Astrocyte of the hippocampus (primary cell): ENCODE results near the gene RCSD1.
"Not testable (repeated sequence)": the region's sequence is repeated elsewhere in the genome, so short reads cannot be mapped to it uniquely, and the experiment has no call there.

Experiments used
- DNase-seq: peaks from one replicate; pipeline ENCODE4 v3.0.0; 2011; ENCODE audit warnings: low read depth, low spot score

The RCSD1 gene

GRCh38 chr1:167629681-167630567 lies at the start of gene RCSD1:
RCSD1 (plus strand) TSS chr1:167630232; CDS start chr1:167630424, 192 bp downstream.
- peak; percentile 44 for DNase-seq

GRCh38 chr1:167582064-167582463 lies 48.0 kb upstream of the RCSD1 start:
- no peak for DNase-seq

GRCh38 chr1:167582722-167583121 lies 47.3 kb upstream of the RCSD1 start:
- no peak for DNase-seq

- no peak for DNase-seq
These were observed 45.5 kb upstream of the RCSD1 start for GRCh38 chr1:167584581-167584980.

GRCh38 chr1:167587342-167587741 lies 42.7 kb upstream of the RCSD1 start:
- DNase-seq, result no peak

GRCh38 chr1:167587872-167588271 lies 42.2 kb upstream of the RCSD1 start:
- DNase-seq, result no peak

GRCh38 chr1:167588361-167588760 lies 41.7 kb upstream of the RCSD1 start:
- DNase-seq, result no peak

GRCh38 chr1:167592475-167592874 lies 37.6 kb upstream of the RCSD1 start:
- no peak for DNase-seq

GRCh38 chr1:167593860-167594259 lies 36.2 kb upstream of the RCSD1 start:
- no peak for DNase-seq

- no peak for DNase-seq
These were observed 35.2 kb upstream of the RCSD1 start for GRCh38 chr1:167594822-167595221.

- DNase-seq, result peak; percentile 41
These were observed 30.0 kb upstream of the RCSD1 start for GRCh38 chr1:167599957-167600581.

GRCh38 chr1:167601442-167602383 lies 28.3 kb upstream of the RCSD1 start:
- DNase-seq, result peak; percentile 2

GRCh38 chr1:167602840-167603239 lies 27.2 kb upstream of the RCSD1 start:
- no peak for DNase-seq

- no peak for DNase-seq
These were observed 24.5 kb upstream of the RCSD1 start for GRCh38 chr1:167605576-167605975.

- DNase-seq, result no peak
These were observed 18.0 kb upstream of the RCSD1 start for GRCh38 chr1:167611983-167612382.

- DNase-seq, result no peak
These were observed 17.2 kb upstream of the RCSD1 start for GRCh38 chr1:167612587-167613385.

GRCh38 chr1:167613984-167614383 lies 16.0 kb upstream of the RCSD1 start:
- not testable (repeated sequence) for DNase-seq

- DNase-seq, result no peak
These were observed 15.2 kb upstream of the RCSD1 start for GRCh38 chr1:167614851-167615250.

GRCh38 chr1:167616521-167616920 lies 13.5 kb upstream of the RCSD1 start:
- no peak for DNase-seq

GRCh38 chr1:167617153-167618147 lies 12.6 kb upstream of the RCSD1 start:
- DNase-seq, result peak; percentile 16
